ENCODE measurements around the gene B4GALNT3. TPM values are rescaled to one million over a fixed set of nuclear protein-coding genes. Genes with fewer than 3 reads are reported as not detected.
A peak's percentile ranks its signal among the peaks of the same experiment; 100 is the strongest.

Gene B4GALNT3
- total and polyA plus RNA-seq, 4 donors, result 1.7 to 36.1 (median 13.0) TPM

DNA sequence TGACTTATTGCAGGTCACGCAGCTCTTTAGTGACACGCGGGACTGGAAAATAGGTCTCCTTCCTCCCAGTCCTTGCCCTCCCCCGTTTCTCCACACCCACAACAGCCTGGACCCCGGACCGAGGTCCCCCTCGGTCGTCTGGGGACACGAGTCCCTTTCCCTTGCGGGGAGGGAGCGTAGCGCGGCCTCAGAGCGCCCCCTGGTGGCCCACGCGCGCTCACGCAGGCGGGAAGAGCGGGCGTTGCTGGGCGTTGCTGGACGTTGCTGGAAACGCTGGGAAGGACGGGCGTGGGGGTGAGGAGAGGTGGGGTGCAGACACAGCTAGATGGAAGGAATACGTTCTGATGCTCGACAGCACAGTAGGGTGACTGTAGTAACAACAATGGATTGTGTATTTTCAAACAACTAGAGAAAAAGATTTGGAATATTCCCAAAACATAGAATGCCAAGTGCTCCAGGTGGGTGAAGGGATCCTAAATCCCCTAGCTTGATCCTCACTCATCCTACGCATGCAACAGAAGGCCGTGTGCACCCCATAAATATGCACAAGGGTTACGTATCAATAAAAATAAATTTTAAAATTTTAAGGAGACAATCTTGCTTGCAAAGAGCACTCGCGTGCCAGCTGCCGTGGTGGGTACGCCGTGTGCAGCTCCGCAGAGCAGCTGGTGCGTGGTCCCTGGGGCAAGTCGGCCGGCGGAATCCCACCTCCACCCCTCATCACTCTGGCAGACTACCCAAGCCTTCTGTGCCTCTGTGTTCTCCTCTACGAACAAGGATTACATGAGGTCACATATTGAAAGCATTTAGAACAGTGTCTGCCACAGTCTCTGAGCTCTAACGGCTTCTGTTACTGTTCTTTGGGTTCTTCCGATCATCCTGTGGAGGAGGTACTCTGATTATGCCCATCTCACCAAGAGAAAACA lies 87.4 kb downstream of the B4GALNT3 start:
- Histone ChIP-seq H3K9me3 (ENCODE audit: control insufficient read depth in 4 of 4, insufficient read depth in 3 of 4, low read length in 3 of 4) (no peaks in the 10 kb centered on the region), H3K9ac (ENCODE audit: insufficient read depth in 1 of 2, low read length in 2 of 2) (no peak overlapping the region), H3K4me1 (ENCODE audit: control insufficient read depth in 5 of 5, insufficient read depth in 5 of 5, low read length in 5 of 5) (peaks cover 0 to 9% (median 0%) of the 10 kb centered on the region in 5 donors), H3K27me3 (ENCODE audit: control insufficient read depth in 3 of 3, insufficient read depth in 3 of 3, low read length in 2 of 3) (no peaks in the 10 kb centered on the region), H3K4me3 (no peak overlapping the region), H3K36me3 (ENCODE audit: control insufficient read depth in 4 of 4, insufficient read depth in 4 of 4, low read length in 4 of 4) (no peaks in the 10 kb centered on the region), H3K27ac (ENCODE audit: low read depth in 1 of 2, low read length in 1 of 2) (no peak overlapping the region)
- DNase-seq, result peak; percentile 54 to 76 (median 55)
- peak; percentile 96 for TF ChIP-seq CTCF (IDR thresholded peaks at IDR 0.05; ENCODE audit: control extremely low read depth, extremely low read depth)
- peak; percentile 84 for ATAC-seq (ENCODE audit: insufficient read depth, low FRiP score)
- 33 to 37% methylated on average over 44 of the region's 44 CpGs for WGBS, 2 donors

GRCh38 chr12:547883-548470 lies 88.2 kb downstream of the B4GALNT3 start:
- no peaks in the 10 kb centered on the region for H3K27me3 ChIP-seq (ENCODE audit: control insufficient read depth in 3 of 3, insufficient read depth in 3 of 3, low read length in 2 of 3)
- ATAC-seq (ENCODE audit: insufficient read depth, low FRiP score) (no peak), DNase-seq (no peak)
- H3K36me3 ChIP-seq (ENCODE audit: control insufficient read depth in 4 of 4, insufficient read depth in 4 of 4, low read length in 4 of 4), result peaks cover 0 to 3% (median 0%) of the 10 kb centered on the region in 4 donors
- H3K9ac ChIP-seq (ENCODE audit: insufficient read depth in 1 of 2, low read length in 2 of 2), result no peak overlapping the region
- H3K27ac ChIP-seq (ENCODE audit: low read depth in 1 of 2, low read length in 1 of 2), result no peak overlapping the region
- no peak overlapping the region for H3K4me3 ChIP-seq
- 65 to 70% methylated on average over 13 of the region's 13 CpGs for WGBS, 2 donors
- TF ChIP-seq CTCF (IDR thresholded peaks at IDR 0.05; ENCODE audit: control extremely low read depth, extremely low read depth), result no peak
- no peaks in the 10 kb centered on the region for H3K9me3 ChIP-seq (ENCODE audit: control insufficient read depth in 4 of 4, insufficient read depth in 3 of 4, low read length in 3 of 4)
- H3K4me1 ChIP-seq (ENCODE audit: control insufficient read depth in 5 of 5, insufficient read depth in 5 of 5, low read length in 5 of 5), result peaks cover 0 to 7% (median under 1%) of the 10 kb centered on the region in 5 donors

DNA sequence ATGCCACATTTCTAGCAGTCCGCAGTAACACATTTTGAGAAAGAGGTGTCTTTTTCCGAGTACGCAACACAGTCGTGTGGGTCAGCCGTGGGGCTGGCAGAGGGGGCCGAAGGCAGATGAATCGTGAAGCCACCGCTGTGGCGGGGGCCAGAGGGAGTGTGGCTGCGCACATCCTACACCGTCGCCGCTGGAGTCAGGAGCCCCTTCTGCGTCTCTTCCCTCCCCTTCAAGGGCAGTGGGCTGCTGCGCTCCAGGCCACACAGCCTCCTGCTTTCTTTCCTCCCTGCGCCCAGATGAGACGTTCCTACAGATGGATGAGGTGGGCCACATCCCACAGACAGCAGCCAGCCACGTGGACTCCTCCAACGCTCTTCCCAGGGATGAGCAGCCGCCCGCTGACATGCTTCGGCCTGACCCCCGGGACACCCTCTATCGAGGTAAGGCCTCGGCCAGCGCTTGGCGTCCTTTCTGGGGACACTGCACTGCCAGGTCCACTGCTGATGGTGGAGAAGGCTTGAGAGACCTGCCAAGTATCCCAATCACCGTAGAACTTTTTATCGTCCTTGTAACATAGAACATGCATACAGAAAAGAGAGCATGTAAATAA lies 89.8 kb downstream of the B4GALNT3 start:
- WGBS, 2 donors, result 93% methylated on average over 29 of the region's 29 CpGs
- no peak for ATAC-seq (ENCODE audit: insufficient read depth, low FRiP score)

More for the DNA sequence above, 89.8 kb downstream of the B4GALNT3 start:
- peaks cover 0 to 13% (median 0%) of the 10 kb centered on the region in 5 donors for H3K4me1 ChIP-seq (ENCODE audit: control insufficient read depth in 5 of 5, insufficient read depth in 5 of 5, low read length in 5 of 5)
- no peaks in the 10 kb centered on the region for H3K9me3 ChIP-seq (ENCODE audit: control insufficient read depth in 4 of 4, insufficient read depth in 3 of 4, low read length in 3 of 4)
- no peaks in the 10 kb centered on the region for H3K27me3 ChIP-seq (ENCODE audit: control insufficient read depth in 3 of 3, insufficient read depth in 3 of 3, low read length in 2 of 3)
- H3K4me3 ChIP-seq, result no peak overlapping the region
- peak overlapping the region in 1 of 2 donors; percentile 47 for H3K27ac ChIP-seq (ENCODE audit: low read depth in 1 of 2, low read length in 1 of 2)
- H3K9ac ChIP-seq (ENCODE audit: insufficient read depth in 1 of 2, low read length in 2 of 2), result no peak overlapping the region
- DNase-seq, result no peak
- TF ChIP-seq CTCF (IDR thresholded peaks at IDR 0.05; ENCODE audit: control extremely low read depth, extremely low read depth), result no peak
- peaks cover 0 to 3% (median 0%) of the 10 kb centered on the region in 4 donors for H3K36me3 ChIP-seq (ENCODE audit: control insufficient read depth in 4 of 4, insufficient read depth in 4 of 4, low read length in 4 of 4)

Measured in lung (tissue), 12 donors.